ENCODE data around the gene SMAD7.

The SMAD7 gene

DNA sequence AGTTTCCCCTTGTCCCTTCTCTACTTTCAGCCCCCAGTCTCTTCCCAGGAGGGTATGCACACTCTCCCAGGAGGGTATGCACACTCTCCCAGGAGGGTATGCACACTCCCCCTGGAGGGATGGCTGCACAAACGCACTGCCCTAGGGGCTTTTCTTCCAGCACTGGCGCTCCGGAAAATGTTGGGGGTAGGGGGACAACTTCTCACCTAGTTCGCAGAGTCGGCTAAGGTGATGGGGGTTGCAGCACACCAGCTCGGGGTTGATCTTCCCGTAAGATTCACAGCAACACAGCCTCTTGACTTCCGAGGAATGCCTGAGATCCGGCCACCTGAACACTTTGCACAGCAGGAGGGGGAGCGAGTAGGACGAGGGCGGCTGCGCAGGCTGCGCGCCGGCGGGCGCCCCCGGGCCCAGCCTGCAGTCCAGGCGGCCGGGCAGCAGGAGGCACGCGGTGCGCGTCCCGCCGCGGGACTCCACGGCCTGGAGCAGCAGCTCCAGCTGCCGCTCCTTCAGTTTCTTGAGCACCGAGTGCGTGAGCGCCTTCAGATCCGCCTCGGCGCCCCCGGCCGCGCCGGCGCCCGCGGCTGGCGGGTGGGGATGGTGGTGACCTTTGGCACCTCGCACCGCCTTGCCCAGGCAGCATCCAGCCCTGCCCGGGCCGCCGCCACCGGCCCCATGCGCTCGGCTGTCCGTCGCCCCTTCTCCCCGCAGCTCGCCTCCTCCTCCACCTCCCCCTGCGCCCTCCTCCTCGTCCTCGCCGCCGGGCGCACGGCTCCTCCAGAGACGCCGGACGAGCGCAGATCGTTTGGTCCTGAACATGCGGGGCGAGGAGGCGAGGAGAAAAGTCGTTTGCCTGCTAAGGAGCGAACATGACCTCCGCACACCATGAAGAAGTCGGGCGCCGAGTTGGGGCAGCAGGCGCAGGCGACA, 894 bp downstream of the SMAD7 start:
- TF ChIP-seq, protein P1, sequence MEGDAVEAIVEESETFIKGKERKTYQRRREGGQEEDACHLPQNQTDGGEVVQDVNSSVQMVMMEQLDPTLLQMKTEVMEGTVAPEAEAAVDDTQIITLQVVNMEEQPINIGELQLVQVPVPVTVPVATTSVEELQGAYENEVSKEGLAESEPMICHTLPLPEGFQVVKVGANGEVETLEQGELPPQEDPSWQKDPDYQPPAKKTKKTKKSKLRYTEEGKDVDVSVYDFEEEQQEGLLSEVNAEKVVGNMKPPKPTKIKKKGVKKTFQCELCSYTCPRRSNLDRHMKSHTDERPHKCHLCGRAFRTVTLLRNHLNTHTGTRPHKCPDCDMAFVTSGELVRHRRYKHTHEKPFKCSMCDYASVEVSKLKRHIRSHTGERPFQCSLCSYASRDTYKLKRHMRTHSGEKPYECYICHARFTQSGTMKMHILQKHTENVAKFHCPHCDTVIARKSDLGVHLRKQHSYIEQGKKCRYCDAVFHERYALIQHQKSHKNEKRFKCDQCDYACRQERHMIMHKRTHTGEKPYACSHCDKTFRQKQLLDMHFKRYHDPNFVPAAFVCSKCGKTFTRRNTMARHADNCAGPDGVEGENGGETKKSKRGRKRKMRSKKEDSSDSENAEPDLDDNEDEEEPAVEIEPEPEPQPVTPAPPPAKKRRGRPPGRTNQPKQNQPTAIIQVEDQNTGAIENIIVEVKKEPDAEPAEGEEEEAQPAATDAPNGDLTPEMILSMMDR (IDR thresholded peaks at IDR 0.05): no peak
- DNase-seq: peak; percentile 62
- peaks cover 51% of the 10 kb centered on the region for H3K4me1 Mint-ChIP-seq
- H3K4me3 Mint-ChIP-seq: peak overlapping the region; percentile 99
- H3K27ac Mint-ChIP-seq: peak overlapping the region; percentile 99
- peaks cover 10% of the 10 kb centered on the region for H3K36me3 Mint-ChIP-seq (ENCODE audit: low read depth)
- H3K9me3 Mint-ChIP-seq: no peaks in the 10 kb centered on the region
- H3K27me3 Mint-ChIP-seq (ENCODE audit: low read depth, poor library complexity): peaks cover 4% of the 10 kb centered on the region

DNA sequence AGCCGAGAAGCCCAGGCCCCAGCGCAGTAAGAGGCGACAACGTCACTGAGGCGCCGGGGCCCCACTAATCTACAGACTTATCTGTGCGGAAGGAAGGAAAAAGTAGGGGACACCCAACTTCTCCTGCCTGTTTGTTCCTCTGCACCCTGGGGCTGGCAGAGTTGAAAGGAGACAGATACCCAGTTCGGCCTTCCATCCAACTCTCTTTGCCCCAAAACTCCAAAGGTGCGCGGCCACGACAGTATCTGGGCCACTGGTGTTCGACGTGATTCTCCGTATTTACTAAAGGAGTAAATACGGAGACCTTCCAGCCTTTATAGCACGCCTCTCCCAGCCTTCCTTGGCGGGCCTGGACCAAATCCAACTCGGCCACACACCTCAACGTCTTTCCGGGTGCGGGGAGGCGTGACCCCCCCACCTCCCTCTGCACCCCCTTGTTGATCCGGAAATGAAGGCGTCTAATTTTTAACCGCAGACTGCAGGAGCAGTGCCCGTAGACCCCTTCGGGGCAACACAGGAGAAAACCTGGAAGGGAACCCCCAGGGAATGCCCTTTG, 1.6 kb downstream of the SMAD7 start:
- Mint-ChIP-seq H3K27ac (peak overlapping the region; percentile 96), H3K9me3 (no peaks in the 10 kb centered on the region), H3K36me3 (ENCODE audit: low read depth) (peaks cover 15% of the 10 kb centered on the region), H3K4me3 (peak overlapping the region; percentile 99), H3K27me3 (ENCODE audit: low read depth, poor library complexity) (peaks cover under 1% of the 10 kb centered on the region), H3K4me1 (peaks cover 52% of the 10 kb centered on the region)
- TF ChIP-seq, protein P1 (IDR thresholded peaks at IDR 0.05): no peak
- DNase-seq: no peak

DNA sequence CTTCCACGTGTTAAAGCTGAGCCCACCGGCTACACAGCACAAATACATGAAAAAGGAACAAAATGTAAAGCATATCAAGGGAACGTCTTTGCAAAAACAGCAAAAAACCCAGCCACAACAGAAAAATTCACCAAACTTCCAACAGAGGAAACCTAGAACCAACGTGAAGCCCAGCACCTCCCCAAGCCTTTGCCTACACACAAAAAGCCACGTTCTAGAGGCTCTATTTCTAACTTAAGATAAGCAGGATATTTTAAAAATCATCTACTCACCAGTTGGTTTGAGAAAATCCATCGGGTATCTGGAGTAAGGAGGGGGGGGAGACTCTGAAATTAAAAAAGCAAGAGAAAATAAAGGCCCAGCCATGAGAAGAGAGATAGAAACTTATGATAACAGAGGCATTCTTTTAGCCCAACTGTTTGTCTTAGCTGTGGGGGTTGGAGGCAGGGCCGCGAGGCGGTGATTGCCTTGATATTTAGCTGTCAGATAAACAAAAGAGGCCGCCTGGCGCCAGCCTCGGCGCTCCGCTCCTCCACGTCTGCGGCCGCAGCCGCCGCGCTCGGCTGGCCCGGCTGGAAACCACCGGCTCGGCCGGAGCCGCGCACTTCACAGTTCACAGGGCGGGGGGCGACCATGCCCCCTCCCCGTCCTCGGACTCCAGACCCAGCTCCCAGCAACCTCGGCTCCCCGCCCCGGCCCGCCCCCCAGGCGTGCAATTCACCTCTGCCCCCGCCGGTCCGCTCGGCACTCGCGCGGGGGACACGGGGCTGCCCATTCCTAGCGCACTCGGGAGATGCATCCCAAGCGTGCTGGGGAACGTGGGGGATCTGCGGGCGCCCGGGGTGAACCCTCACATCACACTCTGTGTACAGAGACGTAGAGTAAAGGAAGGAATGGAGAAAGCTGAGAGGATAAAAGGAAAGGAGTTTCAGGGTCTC, 2.4 kb downstream of the SMAD7 start:
- peak; percentile 75 for DNase-seq
- peaks cover 55% of the 10 kb centered on the region for H3K4me1 Mint-ChIP-seq
- no peaks in the 10 kb centered on the region for H3K9me3 Mint-ChIP-seq
- H3K27ac Mint-ChIP-seq: peak overlapping the region; percentile 96
- TF ChIP-seq, protein P1 (IDR thresholded peaks at IDR 0.05): no peak
- H3K27me3 Mint-ChIP-seq (ENCODE audit: low read depth, poor library complexity): no peaks in the 10 kb centered on the region
- H3K36me3 Mint-ChIP-seq (ENCODE audit: low read depth): peaks cover 21% of the 10 kb centered on the region
- H3K4me3 Mint-ChIP-seq: peak overlapping the region; percentile 99

DNA sequence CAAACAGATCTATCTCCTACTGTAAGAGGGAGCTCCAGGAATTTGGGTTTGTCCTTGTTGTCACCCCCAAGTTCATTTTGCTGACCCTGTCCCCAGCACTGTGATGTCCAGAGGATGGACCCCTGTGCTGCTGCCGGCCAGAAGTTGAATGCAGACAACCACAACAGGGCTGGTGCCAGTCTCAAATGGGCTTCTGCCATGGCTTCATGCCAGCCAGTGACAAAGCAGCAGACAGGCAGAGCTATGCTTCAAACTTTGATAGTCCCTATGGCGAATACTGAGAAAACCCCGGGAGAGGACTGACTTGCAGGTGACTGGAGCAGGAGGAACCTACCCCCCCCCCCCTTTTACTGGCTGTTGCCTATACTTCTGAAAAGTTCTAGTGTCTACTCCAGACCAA, 3.2 kb downstream of the SMAD7 start:
- H3K27ac Mint-ChIP-seq: peak overlapping the region; percentile 69
- peak overlapping the region; percentile 99 for H3K4me3 Mint-ChIP-seq
- no peaks in the 10 kb centered on the region for H3K9me3 Mint-ChIP-seq
- TF ChIP-seq, protein P1 (IDR thresholded peaks at IDR 0.05): no peak
- H3K4me1 Mint-ChIP-seq: peaks cover 58% of the 10 kb centered on the region
- H3K27me3 Mint-ChIP-seq (ENCODE audit: low read depth, poor library complexity): no peaks in the 10 kb centered on the region
- no peak for DNase-seq
- H3K36me3 Mint-ChIP-seq (ENCODE audit: low read depth): peaks cover 25% of the 10 kb centered on the region

DNA sequence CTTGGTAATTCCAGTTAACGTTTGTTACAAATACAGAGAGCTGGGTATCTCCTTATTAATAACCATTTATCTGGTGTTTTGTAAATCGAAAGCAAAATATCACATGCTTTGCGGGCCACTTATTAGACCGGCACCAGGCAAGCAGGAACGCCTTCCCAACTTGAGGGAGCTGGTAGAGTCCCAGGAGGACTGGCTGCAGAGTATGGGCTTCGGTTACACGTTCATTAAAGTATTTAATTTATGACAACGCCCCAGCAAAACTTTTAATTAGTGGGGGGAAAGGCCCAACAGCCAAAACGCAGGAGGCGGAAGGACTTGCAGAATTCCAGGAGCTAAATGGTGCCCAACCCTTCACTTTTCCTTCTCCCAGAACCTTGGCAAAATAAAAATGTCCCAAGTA, 3.7 kb downstream of the SMAD7 start:
- TF ChIP-seq, protein P1 (IDR thresholded peaks at IDR 0.05): no peak
- no peak for DNase-seq
- Mint-ChIP-seq H3K36me3 (ENCODE audit: low read depth) (peaks cover 25% of the 10 kb centered on the region), H3K9me3 (no peaks in the 10 kb centered on the region), H3K27ac (no peak overlapping the region), H3K4me3 (peak overlapping the region; percentile 99), H3K4me1 (peaks cover 62% of the 10 kb centered on the region), H3K27me3 (ENCODE audit: low read depth, poor library complexity) (no peaks in the 10 kb centered on the region)
